CD4-positive, alpha-beta T cell treated with Interleukin-12 subunit alpha and Interleukin-12 subunit beta, for 1 hour (primary cell): Measurements from ENCODE around the gene ZNF317.
"Not testable (repeated sequence)": the region's sequence is repeated elsewhere in the genome, so short reads cannot be mapped to it uniquely, and the experiment has no call there.

Experiments used
- DNase-seq: peaks from one replicate; pipeline ENCODE4 v3.0.0-alpha.2; 2020

ZNF317 gene

GRCh38 chr19:9178901-9179300 is 38.7 kb downstream of the ZNF317 start, which contains the start of gene OR7D2:
TSS of gene OR7D2 (plus strand) at chr19:9178979. CDS start at chr19:9185782, 6,803 bp downstream.
- DNase-seq: no peak

- DNase-seq: no peak
Measured at GRCh38 chr19:9183000-9183399, 42.8 kb downstream of the ZNF317 start.

- no peak for DNase-seq
Measured at GRCh38 chr19:9187191-9187590, 47.0 kb downstream of the ZNF317 start.

- no peak for DNase-seq
Measured at GRCh38 chr19:9189535-9189934, 49.3 kb downstream of the ZNF317 start.

GRCh38 chr19:9198044-9198443 is 57.8 kb downstream of the ZNF317 start:
- DNase-seq: not testable (repeated sequence)

GRCh38 chr19:9205501-9206113 is 65.4 kb downstream of the ZNF317 start:
- peak; percentile 63 for DNase-seq
